Head of caudate nucleus (tissue), 42 donors: ENCODE data around the gene NPDC1.
"Not testable (repeated sequence)": the region's sequence is repeated elsewhere in the genome, so short reads cannot be mapped to it uniquely, and the experiment has no call there.

Experiments
- DNase-seq, 42 donors: peaks; one replicate each; pipeline versions ENCODE4 v3.0.0 to v3.0.0-alpha.2; 2020 to 2021; ENCODE audit warnings: mixed read lengths in 7 of 42
- intact Hi-C: fragments of 100-400 bp; cut with DNase I; formaldehyde crosslinking; loops from one replicate; pipeline ENCODE4 v1.15.0; 2022

NPDC1 gene

DNA sequence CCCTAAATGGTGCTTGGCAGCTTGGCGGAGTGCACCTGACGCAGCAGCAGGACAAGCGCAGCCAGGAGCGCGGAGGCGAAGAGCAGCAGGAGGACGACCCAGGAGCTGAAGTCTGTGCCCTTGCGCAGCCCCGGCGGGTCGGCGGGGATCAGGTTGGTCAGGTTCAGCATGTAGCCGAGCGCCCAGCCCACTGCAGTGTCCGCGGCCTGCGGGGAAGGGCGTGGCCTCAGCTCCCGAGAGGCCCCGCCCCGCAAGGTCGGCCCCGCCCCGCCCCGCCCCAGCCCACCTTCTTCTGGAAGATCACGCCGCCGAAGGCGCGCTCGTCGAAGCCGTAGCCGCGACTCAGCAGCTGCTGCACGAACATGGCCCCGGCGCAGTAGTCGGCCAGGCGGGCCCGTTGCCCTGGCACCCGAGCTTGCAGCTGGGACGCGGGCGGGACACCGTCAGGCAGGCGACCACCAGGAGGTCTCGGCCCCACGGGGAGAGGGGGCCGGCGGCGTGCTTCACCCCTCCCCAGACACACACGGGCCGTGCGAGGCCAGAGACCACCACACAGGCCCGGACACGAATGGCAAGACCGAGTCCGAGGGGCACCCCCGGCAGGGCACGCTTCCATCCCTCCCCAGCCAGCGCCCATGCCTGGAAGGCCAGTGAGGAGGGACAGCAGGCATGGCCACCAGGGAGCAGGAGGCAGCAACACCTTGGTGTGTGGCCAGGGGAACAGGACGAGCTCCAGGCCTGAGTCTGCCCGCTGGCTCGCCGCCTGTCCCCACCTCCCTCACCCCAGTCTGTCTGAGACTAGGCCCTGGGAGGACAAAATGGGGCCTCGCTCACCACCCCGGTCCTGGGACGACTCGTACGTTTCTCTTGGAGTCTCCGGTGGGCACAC lies 2.9 kb upstream of the NPDC1 start:
- peak in 27 of 42 donors; percentile 24 to 74 (median 56) for DNase-seq
- intact Hi-C loops: no loop called here

- DNase-seq: peak in 20 of 42 donors; percentile 30 to 68 (median 56)
- intact Hi-C loops: loop anchor here (2.0 kb wide), 1 partner anchor 21 kb away; no protein-coding TSS in a partner anchor
Observed at GRCh38 chr9:137045294-137046087, 486 bp downstream of the NPDC1 start.

- peak in 11 of 42 donors; percentile 25 to 74 (median 43) for DNase-seq
- intact Hi-C loops: no loop called here
Observed at GRCh38 chr9:137044502-137045177, 1.3 kb downstream of the NPDC1 start.

GRCh38 chr9:137044037-137044436 lies 1.9 kb downstream of the NPDC1 start:
- DNase-seq: no peak
- intact Hi-C loops: no loop called here

GRCh38 chr9:137042751-137043727 lies 2.9 kb downstream of the NPDC1 start:
- no peak for DNase-seq
- intact Hi-C loops: no loop called here

DNA sequence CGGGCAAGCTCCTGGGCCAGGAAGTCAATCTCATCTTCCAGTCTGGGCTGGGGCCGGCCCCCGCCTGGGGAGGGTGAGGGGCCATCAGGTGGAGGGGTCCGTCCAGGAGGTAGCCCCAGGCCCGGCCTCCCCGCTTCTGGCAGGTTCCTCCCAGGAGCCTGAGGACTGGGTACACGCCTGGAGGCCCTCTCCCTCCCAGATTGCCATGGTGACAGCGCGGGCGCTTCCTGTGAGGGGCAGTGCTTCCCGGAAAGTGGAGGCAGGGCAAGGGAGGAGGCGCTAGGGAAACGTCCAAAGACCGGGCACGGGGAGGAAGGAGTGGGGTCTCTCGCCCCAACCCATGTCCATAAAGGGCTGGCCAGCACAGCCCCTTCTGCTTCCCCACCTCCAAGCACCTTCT lies 4.9 kb downstream of the NPDC1 start:
- intact Hi-C loops: no loop called here
- no peak for DNase-seq

DNA sequence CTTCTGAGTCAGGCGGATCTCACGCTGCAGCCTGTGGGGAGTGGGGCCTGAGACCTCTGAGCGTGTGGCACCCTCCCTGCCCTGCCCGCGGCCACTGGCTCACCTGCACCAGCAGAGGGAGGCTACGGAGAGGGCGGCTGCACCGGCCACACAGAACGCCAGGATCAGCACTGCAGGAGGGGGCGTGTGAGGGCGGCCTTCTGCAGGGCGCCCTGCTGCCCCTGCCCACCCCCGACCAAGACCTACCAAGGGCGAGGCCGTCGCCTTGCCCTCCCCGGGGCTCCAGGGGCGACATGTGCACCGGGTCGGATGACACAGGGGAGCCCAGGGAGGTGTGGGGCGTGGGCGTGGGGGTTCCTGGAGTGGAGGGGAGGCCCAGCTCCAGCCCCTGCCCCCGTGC lies 5.4 kb downstream of the NPDC1 start:
- intact Hi-C loops: no loop called here
- no peak for DNase-seq

DNA sequence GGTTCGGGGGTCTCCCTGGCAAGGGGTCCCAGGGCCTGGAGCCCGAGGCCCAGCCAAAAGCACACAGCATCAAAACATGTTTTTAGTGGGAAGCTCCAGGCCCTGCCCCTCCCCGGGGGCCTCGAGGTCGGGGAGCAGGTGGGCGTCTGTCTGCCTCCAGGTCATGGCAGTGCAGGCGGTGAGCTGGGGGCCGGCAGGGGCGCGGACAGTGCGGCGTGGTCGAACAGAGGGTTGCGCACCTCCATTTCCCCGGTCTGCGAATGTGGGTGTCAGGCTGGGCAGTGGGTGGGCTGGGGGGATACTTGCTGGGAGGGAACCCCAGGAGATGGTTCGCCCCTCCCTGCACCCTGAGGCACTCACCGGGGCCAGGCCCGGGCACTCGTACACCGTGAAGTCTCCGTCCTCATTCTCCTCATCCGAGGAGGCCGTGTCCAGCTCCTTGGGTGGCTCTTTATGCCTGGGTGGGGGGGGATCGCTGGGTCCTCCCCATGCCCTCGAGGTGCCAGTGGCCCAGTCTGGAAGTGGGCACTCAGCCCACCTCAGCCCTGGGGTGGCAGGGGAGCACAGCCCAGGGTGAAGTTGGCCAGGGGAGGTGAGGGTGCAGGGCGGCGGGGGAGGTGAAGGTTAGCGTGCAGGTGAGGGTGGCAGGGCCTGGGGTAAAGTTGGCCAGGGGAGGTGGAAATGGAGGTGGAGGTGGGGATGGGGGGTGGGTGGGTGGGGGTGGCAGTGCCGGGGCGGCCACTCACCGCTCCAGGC lies 6.2 kb downstream of the NPDC1 start:
- intact Hi-C loops: loop anchor here (5.0 kb wide), 2 partner anchors 87 to 252 kb away; partner anchors contain the start of gene LCN12
- DNase-seq: no peak

- no peak for DNase-seq
- intact Hi-C loops: loop anchor here (5.0 kb wide), 2 partner anchors 87 to 252 kb away; partner anchors contain the start of gene LCN12
Observed at GRCh38 chr9:137038916-137039315, 7.1 kb downstream of the NPDC1 start.

DNA sequence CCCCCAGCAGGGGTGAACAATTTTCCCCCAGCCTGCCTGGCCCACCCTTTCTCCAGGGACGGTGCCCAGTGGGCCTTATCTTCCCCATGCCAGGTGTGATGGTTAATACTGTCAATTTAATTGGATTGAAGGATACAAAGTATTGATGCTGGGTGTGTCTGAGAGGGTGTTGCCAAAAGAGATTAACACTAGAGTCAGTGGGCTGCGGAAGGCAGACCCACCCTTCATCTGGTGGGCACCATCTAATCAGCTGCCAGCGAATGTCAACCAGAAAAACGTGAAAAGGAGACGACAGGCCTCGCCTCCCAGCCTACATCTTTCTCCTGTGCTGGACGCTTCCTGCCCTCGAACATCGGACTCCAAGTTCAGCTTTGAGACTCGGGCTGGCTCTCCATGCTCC lies 8.5 kb downstream of the NPDC1 start:
- no peak for DNase-seq
- intact Hi-C loops: loop anchor here (5.0 kb wide), 2 partner anchors 85 to 250 kb away; partner anchors contain the start of gene LCN12

GRCh38 chr9:137037035-137037434 lies 8.9 kb downstream of the NPDC1 start:
- intact Hi-C loops: loop anchor here (5.0 kb wide), 2 partner anchors 85 to 250 kb away; partner anchors contain the start of gene LCN12
- DNase-seq: no peak

- intact Hi-C loops: loop anchor here (5.0 kb wide), 2 partner anchors 84 to 249 kb away; partner anchors contain the start of gene LCN12
- DNase-seq: no peak
Observed at GRCh38 chr9:137035937-137036336, 10.0 kb downstream of the NPDC1 start.

DNA sequence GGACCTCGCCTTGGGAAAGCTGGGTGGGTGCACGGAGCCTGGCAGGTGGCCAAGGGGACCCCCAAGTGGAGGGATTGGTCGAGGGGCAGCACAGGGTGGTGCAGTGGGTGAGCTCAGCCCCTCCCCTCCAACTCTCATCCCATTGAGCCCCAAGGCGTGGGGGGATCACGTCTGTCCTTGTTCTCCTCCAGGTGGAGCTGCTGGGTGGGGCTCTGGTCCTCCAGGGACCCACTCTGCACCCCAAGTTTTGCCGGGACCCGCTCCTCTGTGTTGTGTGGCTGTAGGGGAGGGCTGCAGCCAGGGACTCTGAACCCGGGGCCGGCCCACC lies 10.5 kb downstream of the NPDC1 start:
- intact Hi-C loops: loop anchor here (5.0 kb wide), 2 partner anchors 83 to 248 kb away; partner anchors contain the start of gene LCN12
- DNase-seq: no peak

DNA sequence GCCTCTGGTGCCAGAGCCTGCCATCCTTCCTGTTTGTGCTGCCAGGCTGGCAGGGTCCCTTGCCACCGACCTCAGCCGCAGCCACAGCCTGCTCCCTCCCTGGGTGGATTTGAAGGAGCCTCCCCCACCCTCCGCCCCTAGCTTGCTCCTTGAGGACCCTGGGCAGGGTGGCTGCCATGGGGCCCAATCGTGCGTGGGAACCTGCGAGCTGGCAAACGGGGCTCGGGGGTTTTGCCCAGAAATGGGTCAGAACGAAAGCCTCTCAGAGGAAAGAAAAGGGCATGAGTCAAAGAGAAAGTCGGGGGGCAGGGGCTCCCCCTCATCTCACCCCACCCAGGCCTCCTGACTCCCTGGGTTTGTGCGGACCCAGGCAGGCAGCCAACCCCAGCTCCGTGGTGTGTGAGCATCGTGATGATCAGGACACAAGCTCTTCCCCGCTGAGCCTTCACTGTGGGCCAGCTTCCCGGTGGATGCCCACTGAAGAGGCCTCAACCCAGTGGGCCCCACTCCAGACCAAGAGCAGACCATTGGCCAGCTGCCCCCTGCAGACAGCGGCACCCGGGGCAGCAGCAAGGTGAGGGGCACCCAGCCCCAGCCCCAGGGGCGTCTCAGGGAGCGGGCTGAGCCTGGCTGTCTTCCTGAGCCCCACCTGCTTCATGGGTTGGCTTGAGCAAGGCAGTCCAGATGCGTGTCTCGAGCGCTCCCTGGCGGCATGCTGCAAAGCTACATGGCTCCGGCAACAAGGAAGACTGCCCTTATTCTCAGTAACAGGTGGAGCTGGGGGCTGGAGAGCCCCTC lies 11.1 kb downstream of the NPDC1 start:
- intact Hi-C loops: loop anchor here (5.0 kb wide), 2 partner anchors 83 to 248 kb away; partner anchors contain the start of gene LCN12
- DNase-seq: peak; percentile 81 to 95 (median 90)

DNA sequence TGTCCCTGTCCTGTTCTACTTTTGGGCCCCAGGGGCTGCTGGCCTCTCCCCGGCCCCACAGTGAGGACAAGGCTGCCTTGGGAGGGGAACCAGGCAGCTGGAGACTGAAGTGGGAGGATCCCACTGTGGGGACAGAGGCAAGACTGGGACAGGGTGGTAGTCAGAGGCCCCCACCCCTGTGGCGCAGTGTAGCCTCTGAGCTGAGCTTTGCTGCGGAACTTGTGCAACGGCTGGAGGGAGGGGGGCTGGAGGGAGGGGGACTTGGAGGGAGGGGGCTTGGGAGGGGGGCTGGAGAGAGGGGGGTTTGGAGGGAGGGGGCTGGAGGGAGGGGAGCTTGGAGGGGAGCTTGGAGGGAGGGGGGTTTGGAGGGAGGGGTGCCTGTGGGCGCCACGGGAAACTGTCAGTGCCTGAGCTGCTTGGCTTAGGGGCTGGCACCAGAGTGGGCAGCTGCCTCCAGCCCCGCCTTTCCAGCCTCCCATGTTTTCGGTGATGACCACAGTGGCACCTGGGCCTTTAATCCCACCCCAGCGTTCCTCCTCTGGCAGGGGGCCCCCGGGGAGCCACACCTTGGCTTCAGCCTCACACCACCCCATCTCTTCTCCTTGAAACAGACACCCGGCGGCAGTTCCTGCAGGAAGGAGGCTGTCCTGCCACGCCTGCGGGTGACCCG lies 11.8 kb downstream of the NPDC1 start:
- intact Hi-C loops: no loop called here
- no peak for DNase-seq

GRCh38 chr9:137033481-137033880 lies 12.5 kb downstream of the NPDC1 start:
- intact Hi-C loops, DNase-seq: not testable (repeated sequence)
